GM12878 (cell line): ENCODE results near the gene GJA9. TPM values are rescaled to one million over a fixed set of nuclear protein-coding genes. Genes with fewer than 3 reads are reported as not detected.
A peak's percentile ranks its signal among the peaks of the same experiment; 100 is the strongest.

Source experiments
- BHLHE40 ChIP-seq, 2 experiments: fragments of 450-650 bp in 1 of 2; IDR thresholded peaks; 2 replicates each; pipeline ENCODE4 v1.6.1; 2011 to 2017; ENCODE audit warnings: low read depth in 2 of 2, borderline replicate concordance in 1 of 2, improper control_type of control experiment in 1 of 2, low read length in 1 of 2, mild to moderate bottlenecking in 1 of 2
- BRCA1 ChIP-seq: IDR thresholded peaks from 2 replicates; pipeline ENCODE4 v1.6.1; 2011; ENCODE audit warnings: low read depth, low read length, improper control_type of control experiment
- EGR1 ChIP-seq, 2 experiments: IDR thresholded peaks; 1 replicate in 1 of 2; 2 replicates in 1 of 2; pipeline ENCODE4 v1.6.1; 2011 to 2012; ENCODE audit warnings: low read depth in 2 of 2, low read length in 2 of 2, borderline replicate concordance in 1 of 2, mild to moderate bottlenecking in 1 of 2, moderate library complexity in 1 of 2
- EP300 ChIP-seq, 2 experiments: fragments of 150-350 bp in 1 of 2; IDR thresholded peaks; 2 replicates each; pipeline ENCODE4 v1.6.1; 2011 to 2012; ENCODE audit warnings: low read depth in 2 of 2, low read length in 2 of 2, borderline replicate concordance in 1 of 2, improper control_type of control experiment in 1 of 2, inconsistent platforms in 1 of 2; ENCODE audit not compliant: control insufficient read depth in 1 of 2
- HCFC1 ChIP-seq: fragments of 150-350 bp; IDR thresholded peaks from 2 replicates; pipeline ENCODE4 v1.6.1; 2014; ENCODE audit warnings: low read length
- JUND ChIP-seq: IDR thresholded peaks from 2 replicates; pipeline ENCODE4 v1.6.1; 2012; ENCODE audit warnings: low read depth, mild to moderate bottlenecking, low read length, improper control_type of control experiment, moderate library complexity
- KDM1A ChIP-seq: fragments of 200-600 bp; sonication (generic); IDR thresholded peaks from 2 replicates; pipeline ENCODE4 v1.6.1; 2016; ENCODE audit warnings: borderline replicate concordance
- MTA3 ChIP-seq: IDR thresholded peaks from 2 replicates; pipeline ENCODE4 v1.6.1; 2012; ENCODE audit warnings: low read length, inconsistent platforms, borderline replicate concordance
- NRF1 ChIP-seq: conservative IDR thresholded peaks from 2 replicates; pipeline ENCODE4 v1.6.1; 2011; ENCODE audit warnings: mild to moderate bottlenecking, low read depth, low read length, improper control_type of control experiment
- PAX5 ChIP-seq: IDR thresholded peaks from 2 replicates; pipeline ENCODE4 v1.6.1; 2011; ENCODE audit warnings: low read depth, low read length, borderline replicate concordance
- PAX8 ChIP-seq: fragments of 450-650 bp; IDR thresholded peaks from 2 replicates; pipeline ENCODE4 v1.6.1; 2017; ENCODE audit warnings: mild to moderate bottlenecking, moderate library complexity
- POLR2AphosphoS5 ChIP-seq: IDR thresholded peaks from 2 replicates; pipeline ENCODE4 v1.6.1; 2011; ENCODE audit warnings: mild to moderate bottlenecking, low read length, inconsistent platforms
- POU2F2 ChIP-seq: IDR thresholded peaks from 3 replicates; pipeline ENCODE4 v1.6.1; 2011; ENCODE audit warnings: low read depth, mild to moderate bottlenecking, low read length, borderline replicate concordance
- RAD51 ChIP-seq: fragments of 450-650 bp; IDR thresholded peaks from 2 replicates; pipeline ENCODE4 v1.6.1; 2016; ENCODE audit warnings: moderate library complexity, mild to moderate bottlenecking, inconsistent platforms
- RBBP5 ChIP-seq: fragments of 200-600 bp; sonication (generic); conservative IDR thresholded peaks from 2 replicates; pipeline ENCODE4 v1.6.1; 2016
- SMC3 ChIP-seq: IDR thresholded peaks from 2 replicates; pipeline ENCODE4 v1.6.1; 2011; ENCODE audit warnings: low read length, improper control_type of control experiment, borderline replicate concordance
- SPI1 ChIP-seq: IDR thresholded peaks from 2 replicates; pipeline ENCODE4 v1.6.1; 2011; ENCODE audit warnings: low read depth, mild to moderate bottlenecking, low read length, moderate library complexity, borderline replicate concordance; ENCODE audit not compliant: insufficient read depth
- STAT1 ChIP-seq: fragments of 450-650 bp; conservative IDR thresholded peaks from 2 replicates; pipeline ENCODE4 v1.6.1; 2014; ENCODE audit warnings: antibody characterized with exemption, mild to moderate bottlenecking
- SUPT20H ChIP-seq: IDR thresholded peaks from 2 replicates; pipeline ENCODE4 v1.6.1; 2011; ENCODE audit warnings: low read depth, mild to moderate bottlenecking, low read length, moderate library complexity, borderline replicate concordance; ENCODE audit not compliant: control insufficient read depth
- ZBTB33 ChIP-seq: fragments of 450-650 bp; IDR thresholded peaks from 2 replicates; pipeline ENCODE4 v1.6.1; 2017; ENCODE audit warnings: mild to moderate bottlenecking
- ZBTB40 ChIP-seq: fragments of 450-650 bp; IDR thresholded peaks from 2 replicates; pipeline ENCODE4 v1.6.1; 2016; ENCODE audit warnings: mild to moderate bottlenecking, moderate library complexity, borderline replicate concordance
- ZNF24 ChIP-seq: fragments of 450-650 bp; IDR thresholded peaks from 2 replicates; pipeline ENCODE4 v1.6.1; 2017; ENCODE audit warnings: antibody characterized with exemption, mild to moderate bottlenecking
- polyA plus RNA-seq, 11 experiments: library from polyadenylated mRNA; depleted of rRNA in 4 of 11; unstranded in 6 of 11; stranded (reverse) in 5 of 11; fragments of >200 nt; fragmentation: Nextera tagmentation in 4 of 11; fragmentation: Illumina TruSeq in 1 of 11; extraction: Ambion mirVana in 4 of 11; extraction: Trizol in 1 of 11; gene quantifications; 1 replicate in 1 of 11; 2 replicates in 10 of 11; pipeline versions ENCODE4 v1.2.1 to v1.2.3, GENCODE V29; 2011 to 2016; ENCODE audit warnings: inconsistent platforms in 2 of 11, missing spikeins in 2 of 11, low read depth in 1 of 11
- total RNA-seq, 4 experiments: library from RNA; depleted of rRNA in 3 of 4; stranded (reverse); fragments of >200 nt in 3 of 4; fragmentation: Illumina TruSeq in 1 of 4; extraction: Trizol in 1 of 4; gene quantifications; 2 replicates each; pipeline versions ENCODE4 v1.2.1 to v1.2.3, GENCODE V29; 2013 to 2021

The GJA9 gene
- total and polyA plus RNA-seq, 10 of the 15 experiments (the other 5 are each of a cell fraction or from before 2014, with no cell fraction given), result 0.13 TPM; not detected in 9

GRCh38 chr1:38858833-38859560, 22.4 kb downstream of the GJA9 start (continued):
- no peak for TF ChIP-seq KDM1A
- no peak for TF ChIP-seq SUPT20H
- TF ChIP-seq BRCA1, result no peak
- TF ChIP-seq ZNF24, result no peak
- TF ChIP-seq ZBTB33, result no peak
- no peak for TF ChIP-seq EP300 (IDR thresholded peaks at IDR 0.05; ENCODE audit: borderline replicate concordance in 1 of 2, control insufficient read depth in 1 of 2, low read depth in 2 of 2, low read length in 2 of 2)
- TF ChIP-seq POU2F2, result no peak
- TF ChIP-seq NRF1, result no peak
- peak; percentile 55 to 73 for TF ChIP-seq BHLHE40 (IDR thresholded peaks at IDR 0.05; ENCODE audit: borderline replicate concordance in 1 of 2, low read depth in 2 of 2, low read length in 1 of 2)
- TF ChIP-seq MTA3, result 0 out of 2 replicates have a peak, but pooled peaks have one; percentile 26
- TF ChIP-seq EGR1 (IDR thresholded peaks at IDR 0.05; ENCODE audit: borderline replicate concordance in 1 of 2, low read depth in 2 of 2, low read length in 2 of 2), result no peak
- TF ChIP-seq HCFC1, result no peak
- no peak for TF ChIP-seq PAX5
- no peak for TF ChIP-seq SMC3
- peak; percentile 24; the same call in 1 of the 2 replicates for TF ChIP-seq RAD51
- no peak for TF ChIP-seq ZBTB40
- no peak for TF ChIP-seq PAX8
- TF ChIP-seq POLR2AphosphoS5, result no peak; the same call in 1 of the 2 replicates
- no peak for TF ChIP-seq STAT1
- no peak for TF ChIP-seq RBBP5
- TF ChIP-seq SPI1, result no peak
- no peak for TF ChIP-seq JUND
